ENCODE results near the gene ING5. TPM values are rescaled to one million over a fixed set of nuclear protein-coding genes. Genes with fewer than 3 reads are reported as not detected.

ING5 gene
- total RNA-seq, 2 experiments from 2014 or later: 41.0 to 43.8 TPM

DNA sequence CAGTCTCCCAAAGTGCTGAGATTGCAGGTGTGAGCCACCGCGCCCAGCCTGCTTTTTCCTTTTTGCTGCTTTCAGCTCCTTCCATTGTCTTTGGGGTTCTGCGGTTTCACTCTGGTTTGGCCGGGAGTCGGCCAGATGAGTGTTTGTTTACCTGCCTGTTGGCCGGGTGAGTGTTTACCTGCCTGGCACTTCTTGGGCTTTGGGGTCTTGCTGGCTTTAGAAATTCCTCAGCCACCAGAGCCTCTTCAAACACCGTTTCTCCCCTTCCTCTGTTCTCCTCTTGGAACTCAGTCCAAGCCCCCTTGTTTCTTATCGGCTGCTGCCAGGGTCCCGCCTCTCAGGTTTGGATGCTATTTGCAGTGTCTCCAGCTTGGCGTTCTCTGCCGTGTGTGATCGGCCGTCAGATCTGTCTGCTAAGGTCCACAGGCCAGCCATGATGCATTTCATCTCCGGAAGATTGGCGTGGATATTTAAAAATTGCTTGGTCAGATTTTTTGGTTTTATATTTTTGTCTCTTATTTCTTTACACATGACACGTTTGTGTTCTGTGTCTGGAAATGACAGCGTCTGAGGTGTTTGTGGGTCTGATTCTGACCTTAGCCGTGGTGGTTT, 60.6 kb downstream of the ING5 start:
- Mint-ChIP-seq H3K27ac (no peak overlapping the region), H3K27me3 (ENCODE audit: low read depth) (no peaks in the 10 kb centered on the region), H3K4me1 (ENCODE audit: low read depth) (no peaks in the 10 kb centered on the region), H3K4me3 (no peak overlapping the region), H3K9me3 (peaks cover 2% of the 10 kb centered on the region), H3K36me3 (ENCODE audit: low read depth) (peaks cover 17% of the 10 kb centered on the region)
- no peak for DNase-seq
- intact Hi-C loops (cut with micrococcal nuclease): no loop called here
- CTCF ChIA-PET: no interaction called here

DNA sequence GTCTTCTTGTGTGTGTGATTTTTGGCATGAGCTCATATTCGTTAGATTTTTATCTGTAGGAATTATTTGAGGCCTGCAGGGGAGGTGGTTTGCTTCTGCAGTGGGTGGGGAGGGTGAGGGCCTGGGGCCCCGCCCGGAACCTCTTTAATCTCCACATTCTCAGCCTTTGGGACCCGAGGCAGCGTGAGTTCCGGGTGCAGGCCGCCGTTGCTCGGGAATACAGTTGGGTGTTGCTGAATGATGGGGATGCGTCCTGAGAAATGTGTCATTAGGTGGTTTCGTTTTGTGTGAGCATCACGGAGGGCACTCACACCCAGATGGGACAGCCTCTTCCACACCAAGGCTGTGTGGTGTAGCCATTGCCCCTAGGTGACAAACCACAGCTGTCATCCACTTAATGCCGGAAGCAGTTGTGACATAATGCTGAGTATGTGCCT, 61.1 kb downstream of the ING5 start:
- no peak for DNase-seq
- Mint-ChIP-seq H3K9me3 (peaks cover 2% of the 10 kb centered on the region), H3K36me3 (ENCODE audit: low read depth) (peaks cover 16% of the 10 kb centered on the region), H3K4me1 (ENCODE audit: low read depth) (no peaks in the 10 kb centered on the region), H3K27me3 (ENCODE audit: low read depth) (no peaks in the 10 kb centered on the region), H3K27ac (no peak overlapping the region), H3K4me3 (no peak overlapping the region)
- intact Hi-C loops (cut with micrococcal nuclease): no loop called here
- CTCF ChIA-PET: no interaction called here

DNA sequence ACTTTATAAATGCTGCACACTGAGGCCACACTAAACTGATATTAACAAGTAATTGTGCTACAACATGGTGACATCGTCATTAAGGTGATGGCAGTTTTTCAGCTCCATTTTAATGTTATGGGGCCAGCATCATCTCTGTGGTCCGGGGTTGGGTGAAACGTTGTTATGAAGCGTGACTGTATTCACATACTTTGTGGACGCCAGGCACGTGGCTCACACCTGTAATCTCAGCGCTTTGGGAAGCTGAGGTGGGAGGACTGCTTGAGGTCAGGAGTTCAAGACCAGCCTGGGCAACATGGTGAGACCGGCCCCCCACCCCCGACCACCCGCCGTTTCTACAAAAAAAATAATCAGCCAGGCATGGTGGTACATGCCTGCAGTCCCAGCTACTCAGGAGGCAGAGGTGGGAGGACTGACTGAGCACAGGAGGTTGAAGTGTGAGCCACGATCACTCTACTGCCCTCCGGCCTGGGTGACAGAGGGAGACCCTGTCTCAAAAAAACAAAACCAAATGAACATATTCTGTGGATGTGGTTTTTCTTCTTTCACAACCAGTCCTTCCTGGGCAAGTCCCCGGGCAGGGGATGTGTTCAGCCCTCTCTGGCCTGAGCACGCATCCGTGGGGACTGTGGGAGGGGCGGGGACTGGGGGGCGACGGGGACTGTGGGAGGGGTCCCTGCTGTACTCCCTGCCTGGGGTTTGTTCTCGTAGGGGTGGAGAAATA, 61.9 kb downstream of the ING5 start:
- Mint-ChIP-seq H3K4me1 (ENCODE audit: low read depth) (no peaks in the 10 kb centered on the region), H3K27me3 (ENCODE audit: low read depth) (no peaks in the 10 kb centered on the region), H3K27ac (no peak overlapping the region), H3K4me3 (no peak overlapping the region), H3K9me3 (peaks cover 2% of the 10 kb centered on the region), H3K36me3 (ENCODE audit: low read depth) (peaks cover 14% of the 10 kb centered on the region)
- no peak for DNase-seq
- CTCF ChIA-PET: no interaction called here
- intact Hi-C loops (cut with micrococcal nuclease): no loop called here

DNA sequence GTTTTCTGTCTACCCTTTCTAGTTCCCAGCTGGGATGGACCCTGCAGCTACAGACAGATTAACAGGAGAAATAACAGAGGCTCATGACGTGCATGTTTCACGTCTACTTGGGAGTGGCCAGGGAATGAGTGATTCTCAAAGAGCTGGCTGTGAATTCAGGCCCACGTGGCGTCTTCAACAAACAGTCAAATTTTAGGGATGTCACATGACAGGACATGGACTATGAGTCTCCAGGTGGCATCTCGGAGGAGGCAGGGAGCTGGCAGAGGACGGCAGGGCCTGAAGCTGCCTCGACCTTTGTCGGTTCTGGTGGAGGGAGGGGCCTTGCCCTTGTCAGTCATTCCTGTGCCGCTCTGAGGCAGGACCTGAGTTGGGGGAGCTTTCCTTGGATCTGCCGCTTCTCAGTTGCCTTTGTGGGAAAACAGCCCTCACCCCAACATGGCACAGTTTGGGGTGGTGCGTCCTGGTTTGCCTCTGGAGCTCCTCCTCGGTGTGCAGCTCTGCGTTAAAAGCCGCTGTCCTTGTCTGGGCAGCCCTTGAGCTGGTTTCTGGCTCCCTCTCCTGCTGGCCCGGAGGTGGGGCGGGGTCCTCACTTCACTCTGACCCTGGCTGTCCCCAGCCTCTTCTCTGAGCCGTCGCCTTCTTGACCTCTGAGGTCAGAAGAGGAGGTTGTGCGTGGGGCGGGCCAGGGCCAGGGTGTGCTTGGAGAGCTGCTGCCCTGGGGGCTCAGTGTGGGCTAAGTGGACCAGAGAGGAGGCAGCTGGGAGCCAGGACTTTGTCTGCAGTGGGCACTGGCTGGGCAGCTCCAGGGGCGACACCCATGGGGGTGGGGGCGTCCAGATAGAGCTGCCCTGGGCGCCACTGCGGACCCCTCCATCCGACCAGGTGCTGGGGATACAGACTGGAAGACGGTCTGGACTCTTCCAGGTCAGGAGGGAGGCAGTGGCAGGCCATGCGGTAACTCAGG, 62.7 kb downstream of the ING5 start:
- DNase-seq: no peak
- intact Hi-C loops (cut with micrococcal nuclease): no loop called here
- Mint-ChIP-seq H3K4me3 (no peak overlapping the region), H3K27ac (no peak overlapping the region), H3K9me3 (peaks cover 2% of the 10 kb centered on the region), H3K36me3 (ENCODE audit: low read depth) (peaks cover 9% of the 10 kb centered on the region), H3K27me3 (ENCODE audit: low read depth) (no peaks in the 10 kb centered on the region), H3K4me1 (ENCODE audit: low read depth) (no peaks in the 10 kb centered on the region)
- CTCF ChIA-PET: no interaction called here

DNA sequence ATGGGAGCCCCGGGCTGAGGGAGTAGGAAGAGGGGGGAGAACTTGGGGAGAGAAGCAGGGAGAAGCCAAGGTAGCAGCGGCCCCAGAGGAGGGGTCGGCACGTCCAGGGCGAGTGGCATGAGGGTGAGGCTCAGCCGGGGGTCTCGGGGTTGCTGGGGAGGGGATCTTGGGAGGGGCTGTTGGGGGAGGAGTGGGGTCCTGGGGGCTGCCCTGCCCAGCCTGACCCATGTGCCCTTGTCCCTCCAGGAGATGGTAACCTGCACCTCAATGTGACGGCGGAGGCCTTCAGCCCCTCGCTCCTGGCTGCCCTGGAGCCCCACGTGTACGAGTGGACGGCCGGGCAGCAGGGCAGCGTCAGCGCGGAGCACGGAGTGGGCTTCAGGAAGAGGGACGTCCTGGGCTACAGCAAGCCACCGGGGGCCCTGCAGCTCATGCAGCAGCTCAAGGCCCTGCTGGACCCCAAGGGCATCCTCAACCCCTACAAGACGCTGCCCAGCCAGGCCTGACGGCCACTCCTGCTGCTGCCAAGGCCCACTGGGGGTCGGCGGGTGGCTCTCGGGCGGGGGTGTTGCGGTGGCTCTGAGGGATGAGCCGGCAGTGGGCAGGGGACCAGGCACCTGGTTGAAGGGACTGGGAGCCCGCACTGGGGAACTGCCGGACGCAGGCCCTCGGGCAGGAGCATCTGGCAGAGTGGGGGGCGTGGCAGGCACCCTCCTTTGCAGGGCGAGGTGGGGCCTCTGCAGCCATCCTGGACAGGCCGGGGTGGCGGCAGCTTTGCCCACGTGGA, 65.8 kb downstream of the ING5 start:
- intact Hi-C loops (cut with micrococcal nuclease): no loop called here
- Mint-ChIP-seq H3K4me1 (ENCODE audit: low read depth) (peaks cover 9% of the 10 kb centered on the region), H3K27ac (no peak overlapping the region), H3K4me3 (no peak overlapping the region), H3K27me3 (ENCODE audit: low read depth) (no peaks in the 10 kb centered on the region), H3K9me3 (no peaks in the 10 kb centered on the region), H3K36me3 (ENCODE audit: low read depth) (no peaks in the 10 kb centered on the region)
- CTCF ChIA-PET: no interaction called here
- no peak for DNase-seq

DNA sequence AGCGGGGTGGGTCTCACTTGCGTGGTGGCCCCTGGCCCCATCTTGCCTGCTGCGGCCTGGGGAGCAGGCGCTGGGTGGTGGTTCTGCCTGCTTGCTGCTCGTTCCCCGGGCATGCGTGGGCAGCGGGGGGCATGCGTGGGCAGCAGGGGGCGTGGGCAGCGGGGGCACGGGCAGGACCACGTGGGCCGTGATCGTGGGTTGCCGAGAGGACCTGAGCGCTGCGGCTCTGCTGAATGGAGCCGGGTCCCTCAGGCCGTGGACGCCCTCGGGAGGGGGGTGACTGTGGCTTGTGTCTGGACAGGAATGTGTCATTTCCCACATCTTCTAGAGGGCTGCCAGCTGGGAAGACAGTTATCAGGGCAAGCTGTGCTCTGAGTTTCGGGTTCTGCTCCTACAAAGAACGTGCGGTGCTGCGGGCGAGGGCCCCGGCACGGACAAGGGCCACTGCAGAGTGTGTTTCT, 66.4 kb downstream of the ING5 start:
- Mint-ChIP-seq H3K4me1 (ENCODE audit: low read depth) (peaks cover 13% of the 10 kb centered on the region), H3K27ac (no peak overlapping the region), H3K36me3 (ENCODE audit: low read depth) (no peaks in the 10 kb centered on the region), H3K27me3 (ENCODE audit: low read depth) (no peaks in the 10 kb centered on the region), H3K9me3 (no peaks in the 10 kb centered on the region), H3K4me3 (no peak overlapping the region)
- CTCF ChIA-PET: no interaction called here
- intact Hi-C loops (cut with micrococcal nuclease): no loop called here
- DNase-seq: no peak

DNA sequence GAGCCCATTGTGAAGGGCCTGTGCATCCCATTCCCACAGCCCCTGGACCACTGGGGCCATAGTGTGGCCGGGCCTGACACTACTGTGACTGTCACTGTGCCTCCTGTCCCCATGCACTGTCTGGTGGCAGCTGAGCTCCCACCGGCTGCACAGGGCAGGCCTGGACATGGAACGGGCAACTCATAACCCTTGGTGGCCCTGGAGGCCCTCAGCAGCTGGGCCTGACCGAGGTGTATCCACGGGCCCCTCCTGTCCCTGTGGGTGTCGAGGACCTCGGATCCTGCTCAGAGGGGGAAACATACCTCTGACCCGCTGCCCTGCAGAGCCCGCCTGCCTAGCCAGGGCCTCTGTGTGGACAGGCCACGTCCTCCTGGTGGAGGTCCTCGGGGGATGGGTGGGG, 67.0 kb downstream of the ING5 start:
- no peak overlapping the region for H3K27ac Mint-ChIP-seq
- no peak for DNase-seq
- intact Hi-C loops (cut with micrococcal nuclease): no loop called here
- H3K27me3 Mint-ChIP-seq (ENCODE audit: low read depth): no peaks in the 10 kb centered on the region
- peaks cover 13% of the 10 kb centered on the region for H3K4me1 Mint-ChIP-seq (ENCODE audit: low read depth)
- no peak overlapping the region for H3K4me3 Mint-ChIP-seq
- CTCF ChIA-PET: no interaction called here
- no peaks in the 10 kb centered on the region for H3K9me3 Mint-ChIP-seq
- no peaks in the 10 kb centered on the region for H3K36me3 Mint-ChIP-seq (ENCODE audit: low read depth)

DNA sequence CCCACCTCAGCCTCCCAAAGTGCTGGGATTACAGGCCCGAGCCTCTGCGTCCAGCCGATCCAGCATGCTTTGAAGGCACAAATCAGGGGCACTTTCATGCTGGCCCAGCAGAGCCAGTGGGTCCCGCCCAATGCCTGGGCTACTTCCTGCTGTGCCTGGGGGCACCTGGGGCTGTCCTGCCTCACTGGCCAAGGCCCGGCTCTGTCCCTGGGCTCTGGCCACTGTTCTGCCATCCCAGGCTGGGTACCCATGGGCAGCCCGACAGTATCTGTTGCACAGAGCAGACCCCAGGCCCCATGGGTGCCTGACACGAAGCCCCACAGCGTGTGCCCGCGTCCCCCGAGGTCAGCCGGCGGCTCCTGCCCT, 68.0 kb downstream of the ING5 start:
- DNase-seq: no peak
- Mint-ChIP-seq H3K36me3 (ENCODE audit: low read depth) (no peaks in the 10 kb centered on the region), H3K9me3 (no peaks in the 10 kb centered on the region), H3K27ac (no peak overlapping the region), H3K4me1 (ENCODE audit: low read depth) (peaks cover 13% of the 10 kb centered on the region), H3K4me3 (no peak overlapping the region), H3K27me3 (ENCODE audit: low read depth) (no peaks in the 10 kb centered on the region)
- CTCF ChIA-PET: no interaction called here
- intact Hi-C loops (cut with micrococcal nuclease): no loop called here

DNA sequence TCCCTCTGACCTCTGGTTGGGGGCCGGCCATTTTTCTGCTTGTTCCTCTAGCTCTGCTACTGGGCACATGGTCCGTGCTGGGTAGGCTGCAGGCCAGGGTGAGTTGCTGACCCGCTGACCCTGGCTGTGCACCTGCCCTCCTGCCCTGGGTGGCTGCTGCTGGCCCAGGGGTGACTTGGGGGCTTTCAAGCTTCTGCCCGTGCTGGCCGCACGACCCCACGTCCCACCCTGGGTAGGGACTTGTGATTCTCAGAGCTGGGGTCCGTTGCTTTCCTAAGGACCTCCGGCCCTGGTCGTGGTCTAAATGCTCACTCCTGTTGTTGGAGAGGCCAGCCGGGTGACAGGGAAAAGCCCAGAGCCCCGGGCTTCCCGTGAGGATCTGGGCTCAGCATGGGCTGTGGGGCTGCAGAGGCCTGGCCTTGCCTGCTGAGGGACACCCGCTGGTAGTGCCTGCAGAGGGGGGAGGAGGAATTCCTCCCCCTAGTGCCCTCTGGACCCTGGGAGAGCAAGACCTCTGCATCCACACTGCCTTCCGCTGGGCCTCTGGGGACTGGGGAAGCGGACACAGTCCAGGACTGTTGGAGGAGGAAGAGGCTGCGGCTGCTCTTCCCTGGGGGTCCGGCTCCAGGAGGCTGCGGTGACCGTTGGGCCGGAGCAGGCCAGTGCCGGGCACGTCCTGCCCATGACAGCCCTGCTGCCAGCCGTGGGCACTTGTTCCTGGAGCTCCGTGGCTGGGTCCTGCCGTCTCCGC, 68.5 kb downstream of the ING5 start:
- Mint-ChIP-seq H3K36me3 (ENCODE audit: low read depth) (no peaks in the 10 kb centered on the region), H3K27ac (no peak overlapping the region), H3K9me3 (no peaks in the 10 kb centered on the region), H3K4me1 (ENCODE audit: low read depth) (peaks cover 13% of the 10 kb centered on the region), H3K27me3 (ENCODE audit: low read depth) (no peaks in the 10 kb centered on the region), H3K4me3 (no peak overlapping the region)
- no peak for DNase-seq
- intact Hi-C loops (cut with micrococcal nuclease): no loop called here
- CTCF ChIA-PET: interaction anchor here (3.0 kb wide), 1 partner anchor 109 kb away, joined by 12 read pairs; no protein-coding TSS in a partner anchor

DNA sequence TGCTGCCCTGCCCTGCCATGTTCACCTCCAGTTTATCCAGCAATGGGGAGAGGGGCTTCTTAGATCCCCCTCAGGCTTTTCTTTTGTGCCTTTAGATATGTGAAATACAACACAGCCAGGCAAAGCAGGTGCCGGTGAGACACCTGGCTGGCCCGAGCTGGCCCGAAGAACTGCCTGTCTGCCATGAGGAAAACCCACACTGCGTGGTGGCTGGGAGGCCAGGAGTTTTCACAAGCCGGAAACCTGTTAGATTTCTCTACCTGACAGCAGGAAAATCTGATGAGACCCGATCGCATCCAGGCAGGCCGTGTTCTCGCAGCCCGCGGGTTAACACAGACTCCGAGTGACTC, 69.1 kb downstream of the ING5 start:
- Mint-ChIP-seq H3K36me3 (ENCODE audit: low read depth) (no peaks in the 10 kb centered on the region), H3K27ac (no peak overlapping the region), H3K4me1 (ENCODE audit: low read depth) (peaks cover 13% of the 10 kb centered on the region), H3K4me3 (no peak overlapping the region), H3K9me3 (no peaks in the 10 kb centered on the region), H3K27me3 (ENCODE audit: low read depth) (no peaks in the 10 kb centered on the region)
- intact Hi-C loops (cut with micrococcal nuclease): no loop called here
- no peak for DNase-seq
- CTCF ChIA-PET: interaction anchor here (3.0 kb wide), 1 partner anchor 108 kb away, joined by 12 read pairs; no protein-coding TSS in a partner anchor

DNA sequence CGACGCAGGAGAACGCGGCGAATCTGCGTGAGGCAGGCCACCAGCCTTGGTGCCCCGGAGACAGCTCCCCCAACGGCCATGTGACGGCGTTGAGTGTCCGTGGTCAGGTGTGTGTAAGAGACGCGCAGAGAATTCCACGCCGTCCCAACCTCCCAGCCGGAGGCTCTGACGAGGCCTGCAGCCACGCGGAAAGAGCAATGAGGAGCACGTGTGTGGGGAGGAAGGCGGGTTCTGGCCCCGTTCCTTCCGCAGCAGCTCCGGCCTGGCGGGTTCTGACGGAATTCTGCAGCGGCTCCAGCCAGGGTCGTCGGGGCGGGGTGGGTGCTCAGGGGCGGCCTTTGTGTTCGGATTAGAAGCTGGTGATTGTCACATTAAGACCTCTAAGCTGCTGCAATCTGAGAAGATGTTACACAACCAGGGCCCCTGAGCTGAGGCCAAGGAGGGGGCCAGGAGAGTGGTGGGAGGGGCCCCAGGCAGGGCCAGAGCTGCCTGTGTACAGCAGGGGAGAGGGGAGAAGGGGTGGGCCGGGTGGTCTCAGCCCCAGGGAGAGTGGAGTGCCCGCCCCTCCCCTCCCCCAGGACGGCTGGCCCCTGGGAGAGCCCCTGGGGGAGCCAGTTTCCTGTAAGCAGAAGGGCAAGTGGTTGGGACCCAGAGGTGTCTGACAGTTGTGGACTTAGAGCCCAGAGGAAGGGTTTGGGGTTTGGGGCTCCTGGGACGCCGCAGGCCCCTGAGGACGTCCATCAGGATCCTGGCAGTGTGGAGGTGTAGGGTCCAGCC, 69.6 kb downstream of the ING5 start:
- peak overlapping the region; percentile 47 for H3K27ac Mint-ChIP-seq
- H3K27me3 Mint-ChIP-seq (ENCODE audit: low read depth): no peaks in the 10 kb centered on the region
- no peaks in the 10 kb centered on the region for H3K36me3 Mint-ChIP-seq (ENCODE audit: low read depth)
- H3K9me3 Mint-ChIP-seq: no peaks in the 10 kb centered on the region
- H3K4me1 Mint-ChIP-seq (ENCODE audit: low read depth): peaks cover 13% of the 10 kb centered on the region
- no peak overlapping the region for H3K4me3 Mint-ChIP-seq
- intact Hi-C loops (cut with micrococcal nuclease): no loop called here
- no peak for DNase-seq
- CTCF ChIA-PET: interaction anchor here (3.0 kb wide), 1 partner anchor 108 kb away, joined by 12 read pairs; no protein-coding TSS in a partner anchor

Data from activated naive CD4-positive, alpha-beta T cell treated with anti-CD3 and anti-CD28 coated beads for 36 hours (primary cell).